ENCODE data around the gene PPP2R1B.

DNA sequence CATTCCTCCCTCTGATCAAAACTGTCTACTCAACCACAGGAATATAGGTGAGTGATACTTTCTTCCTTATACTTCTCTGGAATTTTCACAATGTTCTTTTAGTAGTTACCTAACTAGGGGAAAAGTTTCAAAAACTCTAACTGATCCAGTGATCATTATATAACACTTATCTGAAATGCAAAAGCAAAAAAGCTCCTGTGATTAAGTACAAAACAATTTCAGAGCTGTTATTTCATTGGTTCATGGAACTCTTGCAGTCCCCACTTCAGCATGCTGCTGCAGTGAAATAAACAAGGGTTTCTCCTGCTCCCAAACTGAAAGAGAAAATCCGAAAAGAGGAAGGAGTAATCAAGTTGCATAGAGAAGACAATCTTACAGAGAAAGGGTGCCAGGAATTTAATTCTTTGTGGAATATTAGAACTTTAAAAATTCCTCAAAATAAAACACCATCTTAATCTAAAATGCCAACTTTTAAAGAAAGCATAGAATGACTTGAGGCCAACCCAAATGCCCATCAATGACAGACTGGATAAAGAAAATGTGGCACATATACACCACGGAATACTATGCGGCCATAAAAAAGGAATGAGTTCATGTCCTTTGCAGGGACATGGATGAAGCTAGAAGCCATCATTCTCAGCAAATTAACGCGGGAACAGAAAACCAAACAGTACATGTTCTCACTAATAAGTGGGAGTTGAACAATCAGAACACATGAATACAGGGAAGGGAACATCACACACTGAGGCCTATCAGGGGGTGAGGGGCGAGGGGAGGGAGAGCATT is 20.3 kb downstream of the PPP2R1B start:
- TF ChIP-seq CTCF (IDR thresholded peaks at IDR 0.05; ENCODE audit: insufficient read depth, low read length, poor library complexity, severe bottlenecking) (no peak), EZH2phosphoT487 (conservative IDR thresholded peaks at IDR 0.05; ENCODE audit: low read length) (no peak)

Measured in SU-DHL-6 (cell line).